ENCODE measurements around the gene LSP1. TPM values are rescaled to one million over a fixed set of nuclear protein-coding genes. Genes with fewer than 3 reads are reported as not detected.
"Not testable (repeated sequence)": the region's sequence is repeated elsewhere in the genome, so short reads cannot be mapped to it uniquely, and the experiment has no call there.

Gene LSP1, protein sequence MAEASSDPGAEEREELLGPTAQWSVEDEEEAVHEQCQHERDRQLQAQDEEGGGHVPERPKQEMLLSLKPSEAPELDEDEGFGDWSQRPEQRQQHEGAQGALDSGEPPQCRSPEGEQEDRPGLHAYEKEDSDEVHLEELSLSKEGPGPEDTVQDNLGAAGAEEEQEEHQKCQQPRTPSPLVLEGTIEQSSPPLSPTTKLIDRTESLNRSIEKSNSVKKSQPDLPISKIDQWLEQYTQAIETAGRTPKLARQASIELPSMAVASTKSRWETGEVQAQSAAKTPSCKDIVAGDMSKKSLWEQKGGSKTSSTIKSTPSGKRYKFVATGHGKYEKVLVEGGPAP
- 1.6 TPM for polyA plus RNA-seq (2012; ENCODE audit: insufficient read depth, insufficient read length, low read depth)

DNA sequence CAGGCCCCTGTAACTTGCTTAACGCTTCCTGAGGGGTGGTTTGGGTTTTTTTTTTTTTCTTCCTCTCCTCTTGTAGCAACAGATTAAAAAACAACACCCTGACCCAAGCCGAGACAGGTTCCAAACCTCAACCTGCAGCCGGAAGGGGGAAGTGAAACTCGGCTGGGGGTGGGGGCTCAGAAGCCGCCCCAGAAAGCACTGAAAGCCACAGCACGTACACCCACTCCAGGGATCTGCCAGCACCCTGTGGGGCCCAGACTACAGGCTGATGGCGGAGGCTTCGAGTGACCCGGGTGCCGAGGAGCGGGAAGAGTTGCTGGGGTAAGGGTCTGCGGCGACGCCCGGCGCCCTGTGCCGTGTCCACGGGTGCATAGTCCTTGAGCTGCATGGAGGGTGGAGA lies at the start of gene LSP1:
LSP1 (plus strand) TSS at position 208 of the 400 bp plus-strand sequence; CDS start at position 269, 61 bp downstream.
- no peaks in the 10 kb centered on the region for H3K36me3 ChIP-seq
- H3K27me3 ChIP-seq = no peaks in the 10 kb centered on the region
- no peak within 1 kb of the TSS for H3K4me3 ChIP-seq (ENCODE audit: low read depth, low read length)
- no peak for DNase-seq
- no peaks in the 10 kb centered on the region for H3K9me3 ChIP-seq
- no peaks in the 10 kb centered on the region for H3K4me1 ChIP-seq
- no peak for TF ChIP-seq CTCF (IDR thresholded peaks at IDR 0.05; ENCODE audit: low read depth, low read length)

DNA sequence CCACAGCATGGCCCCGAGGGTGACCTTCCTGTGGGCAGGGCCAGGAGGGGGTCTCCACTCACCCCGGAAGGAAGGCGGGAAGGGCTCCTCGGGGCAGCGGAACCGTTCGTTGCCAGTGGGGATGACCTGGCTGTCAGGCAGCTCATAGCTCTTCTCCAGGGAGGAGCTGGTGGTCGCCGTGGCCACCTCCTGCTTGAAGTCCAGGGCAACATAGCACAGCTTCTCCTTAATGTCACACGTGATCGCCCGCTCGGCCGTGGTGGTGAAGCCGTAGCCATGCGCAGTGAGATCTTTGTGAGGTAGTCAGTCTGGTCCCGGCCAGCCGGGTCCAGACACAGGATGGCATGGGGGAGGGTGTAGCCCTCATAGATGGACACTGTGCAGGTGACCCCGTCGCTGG lies 49.6 kb upstream of the LSP1 start:
- TF ChIP-seq CTCF (IDR thresholded peaks at IDR 0.05; ENCODE audit: low read depth, low read length) = no peak
- H3K27me3 ChIP-seq = no peaks in the 10 kb centered on the region
- no peaks in the 10 kb centered on the region for H3K9me3 ChIP-seq
- no peaks in the 10 kb centered on the region for H3K36me3 ChIP-seq
- no peak overlapping the region for H3K4me3 ChIP-seq (ENCODE audit: low read depth, low read length)
- DNase-seq = no peak
- H3K4me1 ChIP-seq = no peaks in the 10 kb centered on the region

DNA sequence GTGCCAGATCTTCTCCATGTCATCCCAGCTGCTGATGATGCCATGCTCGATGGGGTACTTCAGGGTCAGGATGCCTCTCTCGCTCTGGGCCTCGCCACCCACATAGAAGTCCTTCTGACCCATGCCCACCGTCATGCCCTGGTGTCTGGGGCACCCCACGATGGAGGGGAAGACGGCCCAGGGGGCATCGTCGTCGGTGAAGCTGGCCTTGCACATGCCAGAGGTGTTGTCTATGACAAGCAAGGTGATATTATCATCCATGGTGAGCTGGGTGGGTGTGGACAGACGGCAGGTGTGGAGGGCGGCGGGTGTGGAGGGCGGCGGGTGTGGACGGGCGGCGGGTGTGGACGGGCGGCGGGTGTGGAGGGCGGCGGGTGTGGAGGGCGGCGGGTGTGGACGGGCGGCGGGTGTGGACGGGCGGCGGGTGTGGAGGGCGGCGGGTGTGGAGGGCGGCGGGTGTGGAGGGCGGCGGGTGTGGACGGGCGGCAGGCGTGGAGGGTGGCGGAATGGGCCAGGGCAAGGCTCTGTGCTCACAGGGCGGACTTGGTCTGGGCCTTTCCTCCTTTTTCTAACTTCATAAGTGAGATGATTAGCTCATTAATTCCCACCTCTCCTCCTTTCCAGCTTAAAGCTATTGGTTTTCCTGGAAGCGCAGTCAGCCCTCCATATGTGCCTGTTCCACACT lies 48.9 kb upstream of the LSP1 start:
- not testable (repeated sequence) for DNase-seq; H3K4me1 ChIP-seq; H3K4me3 ChIP-seq (ENCODE audit: low read depth, low read length); H3K36me3 ChIP-seq; H3K9me3 ChIP-seq; H3K27me3 ChIP-seq

DNA sequence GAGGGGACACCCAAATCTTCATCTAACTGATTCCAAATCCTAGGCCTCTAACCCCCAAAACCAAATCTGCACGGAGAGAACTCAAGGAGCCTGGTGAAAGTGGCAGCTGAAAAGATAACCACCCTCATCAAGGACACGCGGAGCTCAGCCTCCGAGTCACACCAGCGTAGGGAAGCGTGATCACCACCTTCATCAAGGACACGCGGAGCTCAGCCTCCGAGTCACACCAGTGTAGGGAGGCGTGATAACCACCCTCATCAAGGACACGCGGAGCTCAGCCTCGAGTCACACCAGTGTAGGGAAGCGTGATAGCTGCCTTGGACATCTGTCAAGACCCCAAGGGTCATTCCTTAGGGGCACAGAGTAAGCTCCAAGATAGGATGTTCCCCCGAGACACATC lies 47.4 kb upstream of the LSP1 start:
- no peak for TF ChIP-seq CTCF (IDR thresholded peaks at IDR 0.05; ENCODE audit: low read depth, low read length)
- Histone ChIP-seq H3K36me3 (no peaks in the 10 kb centered on the region), H3K9me3 (no peaks in the 10 kb centered on the region), H3K27me3 (no peaks in the 10 kb centered on the region), H3K4me1 (no peaks in the 10 kb centered on the region), H3K4me3 (ENCODE audit: low read depth, low read length) (no peak overlapping the region)
- DNase-seq = no peak

DNA sequence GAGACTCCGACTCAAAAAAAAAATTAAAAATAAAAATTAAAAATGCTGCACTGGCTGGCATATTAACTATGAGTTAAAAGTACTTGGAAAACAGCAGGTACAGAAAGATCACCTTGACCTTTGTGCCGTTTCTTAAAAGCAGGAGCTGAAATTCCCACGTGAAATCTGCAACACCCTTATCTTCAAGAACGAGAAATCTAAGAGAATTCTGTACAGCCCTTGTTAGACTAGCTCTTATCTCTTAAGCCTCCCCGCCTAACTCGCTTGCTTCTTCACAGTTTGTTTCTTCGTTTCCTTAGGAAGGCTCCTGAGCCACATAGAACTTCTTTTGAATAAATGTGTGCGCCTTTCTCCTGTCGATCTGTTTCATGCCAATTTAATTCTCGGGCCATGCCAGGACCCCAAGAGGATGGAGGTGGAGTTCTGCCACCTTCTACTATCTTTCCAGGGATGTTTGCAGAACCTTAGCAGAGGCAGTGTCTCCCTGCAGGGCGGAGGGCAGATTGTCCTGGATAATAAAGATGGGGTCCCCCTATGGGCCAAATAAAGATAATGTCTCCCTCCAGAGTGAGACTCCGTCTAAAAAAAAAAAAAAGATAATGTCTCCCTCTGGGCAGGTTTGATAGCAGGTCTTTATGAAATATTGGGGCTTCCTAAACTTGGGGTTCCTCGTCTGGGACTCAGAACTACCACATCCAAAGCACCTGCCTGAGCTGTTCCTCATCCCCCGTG lies 45.5 kb upstream of the LSP1 start:
- Histone ChIP-seq H3K27me3 (no peaks in the 10 kb centered on the region), H3K9me3 (no peaks in the 10 kb centered on the region), H3K36me3 (no peaks in the 10 kb centered on the region), H3K4me3 (ENCODE audit: low read depth, low read length) (no peak overlapping the region), H3K4me1 (no peaks in the 10 kb centered on the region)
- DNase-seq = no peak
- TF ChIP-seq CTCF (IDR thresholded peaks at IDR 0.05; ENCODE audit: low read depth, low read length) = no peak

DNA sequence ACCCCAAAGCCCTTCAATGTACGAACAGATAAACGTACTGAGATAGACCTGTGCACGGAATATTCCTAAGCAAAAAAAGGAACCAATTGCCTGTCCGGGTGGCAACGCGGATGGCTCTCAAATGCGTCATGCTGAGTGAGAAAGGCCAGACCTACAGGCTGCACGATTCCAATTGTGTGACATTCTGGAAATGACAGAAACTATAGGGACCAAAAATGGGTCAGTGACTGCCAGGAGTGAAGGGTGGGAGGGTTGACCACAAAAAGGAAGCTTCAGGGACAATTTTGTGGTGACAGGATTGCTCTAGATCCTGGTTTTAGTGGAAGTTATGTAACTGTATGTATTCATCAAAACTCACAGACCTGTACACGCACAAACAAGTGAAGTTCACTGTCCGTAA lies 42.1 kb upstream of the LSP1 start:
- Histone ChIP-seq H3K4me1 (no peaks in the 10 kb centered on the region), H3K36me3 (no peaks in the 10 kb centered on the region), H3K9me3 (no peaks in the 10 kb centered on the region), H3K27me3 (no peaks in the 10 kb centered on the region), H3K4me3 (ENCODE audit: low read depth, low read length) (no peak overlapping the region)
- no peak for DNase-seq
- TF ChIP-seq CTCF (IDR thresholded peaks at IDR 0.05; ENCODE audit: low read depth, low read length) = no peak
